ENCODE measurements around the gene ACSL3. TPM values are rescaled to one million over a fixed set of nuclear protein-coding genes. Genes with fewer than 3 reads are reported as not detected.

ACSL3 gene
- total RNA-seq (2014; rRNA removed; shearing (Covaris generic); ENCODE audit: low replicate concordance), result 88.0 and 98.5 TPM in 2 replicates

- Histone ChIP-seq H3K9me3 (ENCODE audit: low read length) (no peaks in the 10 kb centered on the region), H3K9ac (ENCODE audit: low read length) (peak within 1 kb of the TSS; percentile 88), H3K4me3 (ENCODE audit: low read length) (peak within 1 kb of the TSS; percentile 70), H3K4me2 (ENCODE audit: low read depth, low read length, poor library complexity, severe bottlenecking) (peak within 1 kb of the TSS; percentile 79), H2AFZ (ENCODE audit: low read length) (peak within 1 kb of the TSS; percentile 57), H3K27me3 (ENCODE audit: low read length) (no peaks in the 10 kb centered on the region), H3K9me2 (replicated peaks; ENCODE audit: insufficient read depth, low read length) (no peaks in the 10 kb centered on the region), H4K20me1 (ENCODE audit: insufficient read depth, low read depth, low read length) (peaks cover 46% of the 10 kb centered on the region), H3K27ac (ENCODE audit: low read length) (peak within 1 kb of the TSS; percentile 62), H3K79me2 (ENCODE audit: low read length) (peaks cover 50% of the 10 kb centered on the region), H3K36me3 (ENCODE audit: insufficient read depth, low read length) (no peaks in the 10 kb centered on the region), H3K4me1 (ENCODE audit: low read length) (peaks cover 46% of the 10 kb centered on the region)
- peak; percentile 97 for DNase-seq
These were observed at the start of gene ACSL3 for GRCh38 chr2:222860740-222861410. Gene ACSL3, plus strand, starts transcription at chr2:222861036. Its CDS starts 47,737 bp downstream, at chr2:222908773.

DNA sequence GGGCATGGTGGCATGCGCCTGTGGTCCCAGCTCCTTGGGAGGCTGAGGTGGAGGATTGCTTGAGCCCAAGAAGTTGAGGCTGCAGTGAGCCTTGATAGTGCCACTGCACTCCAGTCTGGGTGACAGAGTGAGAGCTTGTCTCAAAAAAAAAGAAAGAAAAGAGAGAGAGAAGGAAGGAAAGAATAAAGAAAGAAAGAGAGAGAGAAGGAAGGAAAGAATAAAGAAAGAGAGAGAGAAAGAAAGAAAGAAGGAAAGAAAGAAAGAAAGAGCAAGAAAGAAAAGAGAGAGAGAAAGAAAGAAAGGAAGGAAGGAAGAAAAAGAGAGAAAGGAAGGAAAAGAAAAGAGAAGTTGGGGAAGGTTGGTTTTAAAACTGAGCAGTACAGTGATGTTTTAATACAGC lies 49.0 kb upstream of the ACSL3 start:
- Histone ChIP-seq H3K4me3 (ENCODE audit: low read length) (no peak overlapping the region), H3K9ac (ENCODE audit: low read length) (no peak overlapping the region), H3K27ac (ENCODE audit: low read length) (no peak overlapping the region), H3K9me2 (replicated peaks; ENCODE audit: insufficient read depth, low read length) (no peaks in the 10 kb centered on the region), H2AFZ (ENCODE audit: low read length) (no peak overlapping the region), H3K4me2 (ENCODE audit: low read depth, low read length, poor library complexity, severe bottlenecking) (no peak overlapping the region), H3K79me2 (ENCODE audit: low read length) (no peaks in the 10 kb centered on the region), H3K27me3 (ENCODE audit: low read length) (no peaks in the 10 kb centered on the region), H3K9me3 (ENCODE audit: low read length) (no peaks in the 10 kb centered on the region), H4K20me1 (ENCODE audit: insufficient read depth, low read depth, low read length) (no peaks in the 10 kb centered on the region), H3K36me3 (ENCODE audit: insufficient read depth, low read length) (no peaks in the 10 kb centered on the region), H3K4me1 (ENCODE audit: low read length) (peaks cover 7% of the 10 kb centered on the region)
- no peak for DNase-seq

- H3K79me2 ChIP-seq (ENCODE audit: low read length), result no peaks in the 10 kb centered on the region
- peaks cover 7% of the 10 kb centered on the region for H3K4me1 ChIP-seq (ENCODE audit: low read length)
- H3K9me2 ChIP-seq (replicated peaks; ENCODE audit: insufficient read depth, low read length), result no peaks in the 10 kb centered on the region
- no peaks in the 10 kb centered on the region for H3K27me3 ChIP-seq (ENCODE audit: low read length)
- H3K36me3 ChIP-seq (ENCODE audit: insufficient read depth, low read length), result no peaks in the 10 kb centered on the region
- H2AFZ ChIP-seq (ENCODE audit: low read length), result no peak overlapping the region
- H3K9me3 ChIP-seq (ENCODE audit: low read length), result no peaks in the 10 kb centered on the region
- H4K20me1 ChIP-seq (ENCODE audit: insufficient read depth, low read depth, low read length), result no peaks in the 10 kb centered on the region
- DNase-seq, result no peak
- no peak overlapping the region for H3K4me3 ChIP-seq (ENCODE audit: low read length)
- no peak overlapping the region for H3K4me2 ChIP-seq (ENCODE audit: low read depth, low read length, poor library complexity, severe bottlenecking)
- no peak overlapping the region for H3K27ac ChIP-seq (ENCODE audit: low read length)
- H3K9ac ChIP-seq (ENCODE audit: low read length), result no peak overlapping the region
These were observed 47.5 kb upstream of the ACSL3 start for GRCh38 chr2:222813177-222813843.

GRCh38 chr2:222819722-222820333 lies 41.0 kb upstream of the ACSL3 start:
- H3K27me3 ChIP-seq (ENCODE audit: low read length), result no peaks in the 10 kb centered on the region
- H4K20me1 ChIP-seq (ENCODE audit: insufficient read depth, low read depth, low read length), result no peaks in the 10 kb centered on the region
- H3K4me2 ChIP-seq (ENCODE audit: low read depth, low read length, poor library complexity, severe bottlenecking), result no peak overlapping the region
- H2AFZ ChIP-seq (ENCODE audit: low read length), result no peak overlapping the region
- H3K79me2 ChIP-seq (ENCODE audit: low read length), result no peaks in the 10 kb centered on the region
- no peaks in the 10 kb centered on the region for H3K4me1 ChIP-seq (ENCODE audit: low read length)
- H3K9me3 ChIP-seq (ENCODE audit: low read length), result no peaks in the 10 kb centered on the region
- H3K9me2 ChIP-seq (replicated peaks; ENCODE audit: insufficient read depth, low read length), result no peaks in the 10 kb centered on the region
- DNase-seq, result no peak
- no peak overlapping the region for H3K27ac ChIP-seq (ENCODE audit: low read length)
- no peaks in the 10 kb centered on the region for H3K36me3 ChIP-seq (ENCODE audit: insufficient read depth, low read length)
- H3K9ac ChIP-seq (ENCODE audit: low read length), result no peak overlapping the region
- no peak overlapping the region for H3K4me3 ChIP-seq (ENCODE audit: low read length)

DNA sequence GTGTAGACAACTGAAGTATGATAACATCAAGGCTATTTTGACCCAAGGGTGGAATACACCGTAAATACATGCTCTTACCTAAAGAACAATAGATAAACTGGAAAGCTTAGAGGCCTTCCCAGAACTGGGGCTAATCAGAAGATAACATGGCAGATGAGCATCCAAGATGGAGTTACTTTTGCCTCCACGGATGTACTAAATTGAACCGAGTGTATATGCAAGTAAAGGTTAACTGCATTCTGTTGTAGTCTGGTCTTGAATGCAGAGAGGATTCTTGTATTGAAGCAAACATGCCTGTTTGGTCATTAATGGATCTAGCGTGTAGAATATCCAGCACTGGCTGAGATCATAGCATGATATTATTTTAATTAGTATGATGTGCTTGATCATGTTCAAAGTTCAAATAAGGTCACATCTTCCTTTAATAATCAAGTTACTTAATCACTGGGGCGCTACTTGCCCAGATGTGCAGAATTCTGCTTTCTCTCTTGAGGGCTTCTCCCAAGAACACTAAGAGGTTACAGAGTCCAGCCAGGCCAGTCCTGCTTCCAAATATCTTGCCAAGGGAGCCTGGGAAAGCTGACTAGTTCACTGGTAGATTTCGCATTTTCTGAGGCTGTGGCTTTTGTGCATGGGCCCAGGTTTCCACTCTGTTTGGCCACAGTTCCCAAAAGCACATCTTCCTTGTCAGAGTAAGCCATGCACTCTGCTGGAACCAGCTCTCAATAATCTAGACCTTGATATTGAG lies 37.5 kb upstream of the ACSL3 start:
- no peaks in the 10 kb centered on the region for H3K27me3 ChIP-seq (ENCODE audit: low read length)
- no peak overlapping the region for H3K4me2 ChIP-seq (ENCODE audit: low read depth, low read length, poor library complexity, severe bottlenecking)
- H3K4me1 ChIP-seq (ENCODE audit: low read length), result no peaks in the 10 kb centered on the region

GRCh38 chr2:222825031-222825430 lies 35.8 kb upstream of the ACSL3 start:
- Histone ChIP-seq H3K4me2 (ENCODE audit: low read depth, low read length, poor library complexity, severe bottlenecking) (no peak overlapping the region), H3K4me1 (ENCODE audit: low read length) (no peaks in the 10 kb centered on the region), H4K20me1 (ENCODE audit: insufficient read depth, low read depth, low read length) (no peaks in the 10 kb centered on the region), H3K79me2 (ENCODE audit: low read length) (no peaks in the 10 kb centered on the region), H3K9ac (ENCODE audit: low read length) (no peak overlapping the region), H3K27ac (ENCODE audit: low read length) (no peak overlapping the region), H3K27me3 (ENCODE audit: low read length) (no peaks in the 10 kb centered on the region), H3K9me3 (ENCODE audit: low read length) (no peaks in the 10 kb centered on the region), H3K36me3 (ENCODE audit: insufficient read depth, low read length) (no peaks in the 10 kb centered on the region), H2AFZ (ENCODE audit: low read length) (no peak overlapping the region), H3K9me2 (replicated peaks; ENCODE audit: insufficient read depth, low read length) (no peaks in the 10 kb centered on the region), H3K4me3 (ENCODE audit: low read length) (no peak overlapping the region)
- DNase-seq, result no peak

More for the DNA sequence above, 37.5 kb upstream of the ACSL3 start:
- no peaks in the 10 kb centered on the region for H3K9me2 ChIP-seq (replicated peaks; ENCODE audit: insufficient read depth, low read length)
- H3K9me3 ChIP-seq (ENCODE audit: low read length), result no peaks in the 10 kb centered on the region
- H3K9ac ChIP-seq (ENCODE audit: low read length), result no peak overlapping the region
- no peaks in the 10 kb centered on the region for H3K36me3 ChIP-seq (ENCODE audit: insufficient read depth, low read length)
- no peaks in the 10 kb centered on the region for H3K79me2 ChIP-seq (ENCODE audit: low read length)
- no peak overlapping the region for H3K27ac ChIP-seq (ENCODE audit: low read length)
- H4K20me1 ChIP-seq (ENCODE audit: insufficient read depth, low read depth, low read length), result no peaks in the 10 kb centered on the region
- no peak for DNase-seq
- no peak overlapping the region for H2AFZ ChIP-seq (ENCODE audit: low read length)
- H3K4me3 ChIP-seq (ENCODE audit: low read length), result no peak overlapping the region

DNA sequence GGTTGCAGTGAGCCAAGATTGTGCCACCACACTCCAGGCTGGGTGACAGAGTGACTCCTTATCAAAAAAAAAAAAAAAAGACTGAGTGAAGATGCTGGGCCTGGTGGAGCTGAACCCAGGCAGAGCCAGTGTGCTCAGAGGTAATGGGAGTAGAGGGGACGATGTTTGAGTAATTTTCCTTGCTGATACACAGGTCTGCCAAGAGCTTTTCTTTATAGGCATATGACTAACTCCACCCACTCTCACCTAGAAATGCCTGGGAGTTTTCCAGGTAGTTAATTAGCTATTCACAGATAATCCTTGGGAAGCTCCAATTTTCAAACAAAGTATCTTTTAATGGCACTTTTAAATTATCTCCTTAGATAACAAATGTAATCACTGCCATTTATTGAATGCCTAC lies 33.4 kb upstream of the ACSL3 start:
- H3K27me3 ChIP-seq (ENCODE audit: low read length), result no peaks in the 10 kb centered on the region
- DNase-seq, result no peak
- no peak overlapping the region for H2AFZ ChIP-seq (ENCODE audit: low read length)
- H3K79me2 ChIP-seq (ENCODE audit: low read length), result no peaks in the 10 kb centered on the region
- H3K4me1 ChIP-seq (ENCODE audit: low read length), result no peaks in the 10 kb centered on the region
- H4K20me1 ChIP-seq (ENCODE audit: insufficient read depth, low read depth, low read length), result no peaks in the 10 kb centered on the region
- H3K36me3 ChIP-seq (ENCODE audit: insufficient read depth, low read length), result no peaks in the 10 kb centered on the region
- H3K9ac ChIP-seq (ENCODE audit: low read length), result no peak overlapping the region
- H3K4me3 ChIP-seq (ENCODE audit: low read length), result no peak overlapping the region
- no peak overlapping the region for H3K27ac ChIP-seq (ENCODE audit: low read length)
- no peak overlapping the region for H3K4me2 ChIP-seq (ENCODE audit: low read depth, low read length, poor library complexity, severe bottlenecking)
- H3K9me2 ChIP-seq (replicated peaks; ENCODE audit: insufficient read depth, low read length), result no peaks in the 10 kb centered on the region
- no peaks in the 10 kb centered on the region for H3K9me3 ChIP-seq (ENCODE audit: low read length)

DNA sequence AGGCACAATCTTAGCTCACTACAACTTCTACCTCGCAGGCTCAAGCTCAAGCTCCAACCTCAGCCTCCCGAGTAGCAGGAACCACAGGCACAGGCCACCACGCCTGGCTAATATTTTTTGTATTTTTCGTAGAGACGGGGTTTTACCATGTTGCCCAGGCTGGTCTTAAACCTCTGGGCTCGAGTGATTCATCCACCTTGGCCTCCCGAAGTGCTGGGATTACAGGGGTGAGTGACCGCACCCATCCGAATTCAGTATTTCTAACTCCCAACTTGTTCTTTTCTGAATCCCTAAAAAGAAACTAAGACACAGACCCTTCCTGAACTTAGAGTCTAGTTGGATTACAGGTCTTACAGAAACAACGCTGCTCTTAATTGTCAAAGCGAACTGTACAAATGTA lies 32.3 kb upstream of the ACSL3 start:
- Histone ChIP-seq H3K9ac (ENCODE audit: low read length) (no peak overlapping the region), H3K4me1 (ENCODE audit: low read length) (no peaks in the 10 kb centered on the region), H3K4me3 (ENCODE audit: low read length) (no peak overlapping the region), H4K20me1 (ENCODE audit: insufficient read depth, low read depth, low read length) (no peaks in the 10 kb centered on the region), H3K36me3 (ENCODE audit: insufficient read depth, low read length) (no peaks in the 10 kb centered on the region), H3K9me3 (ENCODE audit: low read length) (no peaks in the 10 kb centered on the region), H2AFZ (ENCODE audit: low read length) (no peak overlapping the region), H3K9me2 (replicated peaks; ENCODE audit: insufficient read depth, low read length) (no peaks in the 10 kb centered on the region), H3K27ac (ENCODE audit: low read length) (no peak overlapping the region), H3K27me3 (ENCODE audit: low read length) (no peaks in the 10 kb centered on the region), H3K4me2 (ENCODE audit: low read depth, low read length, poor library complexity, severe bottlenecking) (no peak overlapping the region), H3K79me2 (ENCODE audit: low read length) (no peaks in the 10 kb centered on the region)
- DNase-seq, result no peak

Measured in Karpas-422 (cell line).